Ectodermal cell (in vitro differentiated cells): ENCODE results near the gene PTX4.

Experiments used
- H3K27ac ChIP-seq: 2 replicates; pipeline ENCODE4 v1.7.0; 2013; ENCODE audit warnings: mild to moderate bottlenecking, low read depth, low read length; ENCODE audit not compliant: insufficient read depth, poor library complexity, severe bottlenecking
- H3K27me3 ChIP-seq: 2 replicates; pipeline ENCODE4 v1.7.0; 2013; ENCODE audit warnings: mild to moderate bottlenecking, low read length; ENCODE audit not compliant: insufficient read depth, control insufficient read depth, poor library complexity, severe bottlenecking
- H3K36me3 ChIP-seq: one replicate; pipeline ENCODE4 v1.7.0; 2013; ENCODE audit warnings: low read length; ENCODE audit not compliant: control insufficient read depth, insufficient read depth
- H3K4me1 ChIP-seq: one replicate; pipeline ENCODE4 v1.7.0; 2013; ENCODE audit warnings: low read length; ENCODE audit not compliant: control insufficient read depth, insufficient read depth
- H3K4me3 ChIP-seq: 2 replicates; pipeline ENCODE4 v1.7.0; 2013; ENCODE audit warnings: low read depth, low read length, control low read depth; ENCODE audit not compliant: insufficient read depth
- H3K9me3 ChIP-seq: 2 replicates; pipeline ENCODE4 v1.7.0; 2013; ENCODE audit warnings: mild to moderate bottlenecking, low read length, moderate library complexity; ENCODE audit not compliant: control insufficient read depth
- WGBS, 2 experiments: methylation state at CpG; one replicate each; pipeline ENCODE4 v1.1.7; 2013; ENCODE audit warnings: missing lambda C conversion rate in 2 of 2; 5-methylcytosine and 5-hydroxymethylcytosine counted together

Gene PTX4

GRCh38 chr16:1459967-1460366 lies 28.8 kb downstream of the PTX4 start:
- H3K27ac ChIP-seq, result no peak overlapping the region
- H3K9me3 ChIP-seq, result no peaks in the 10 kb centered on the region
- no peaks in the 10 kb centered on the region for H3K27me3 ChIP-seq
- no peak overlapping the region for H3K4me3 ChIP-seq
- 93 to 96% methylated on average over 10 of the region's 10 CpGs for WGBS, 2 experiments
- H3K4me1 ChIP-seq, result no peaks in the 10 kb centered on the region
- peaks cover 4% of the 10 kb centered on the region for H3K36me3 ChIP-seq

- Histone ChIP-seq H3K27ac (no peak overlapping the region), H3K36me3 (peaks cover 7% of the 10 kb centered on the region), H3K4me3 (no peak overlapping the region), H3K9me3 (no peaks in the 10 kb centered on the region), H3K27me3 (no peaks in the 10 kb centered on the region), H3K4me1 (no peaks in the 10 kb centered on the region)
- 91% methylated on average over 14 of the region's 14 CpGs for WGBS, 2 experiments
Measured at GRCh38 chr16:1458977-1459341, 29.8 kb downstream of the PTX4 start.

GRCh38 chr16:1458336-1458976 lies 30.3 kb downstream of the PTX4 start:
- no peak overlapping the region for H3K27ac ChIP-seq
- H3K4me1 ChIP-seq, result no peaks in the 10 kb centered on the region
- H3K36me3 ChIP-seq, result peaks cover 7% of the 10 kb centered on the region
- 94 to 96% methylated on average over 26 of the region's 26 CpGs for WGBS, 2 experiments
- H3K9me3 ChIP-seq, result no peaks in the 10 kb centered on the region
- no peak overlapping the region for H3K4me3 ChIP-seq
- H3K27me3 ChIP-seq, result no peaks in the 10 kb centered on the region

- Histone ChIP-seq H3K36me3 (peaks cover 7% of the 10 kb centered on the region), H3K27me3 (no peaks in the 10 kb centered on the region), H3K4me3 (no peak overlapping the region), H3K27ac (no peak overlapping the region), H3K9me3 (no peaks in the 10 kb centered on the region), H3K4me1 (no peaks in the 10 kb centered on the region)
- 95 to 96% methylated on average over 42 of the region's 42 CpGs for WGBS, 2 experiments
Measured at GRCh38 chr16:1457489-1458245, 31.1 kb downstream of the PTX4 start.

GRCh38 chr16:1456951-1457350 lies 31.8 kb downstream of the PTX4 start:
- Histone ChIP-seq H3K4me3 (no peak overlapping the region), H3K27me3 (no peaks in the 10 kb centered on the region), H3K36me3 (peaks cover 7% of the 10 kb centered on the region), H3K4me1 (no peaks in the 10 kb centered on the region), H3K27ac (no peak overlapping the region), H3K9me3 (no peaks in the 10 kb centered on the region)
- WGBS, 2 experiments, result 96% methylated on average over 16 of the region's 16 CpGs

GRCh38 chr16:1455190-1456171 lies 33.3 kb downstream of the PTX4 start:
- 90 to 91% methylated on average over 41 of the region's 41 CpGs for WGBS, 2 experiments
- H3K27ac ChIP-seq, result no peak overlapping the region
- H3K36me3 ChIP-seq, result peaks cover 14% of the 10 kb centered on the region
- no peaks in the 10 kb centered on the region for H3K9me3 ChIP-seq
- H3K27me3 ChIP-seq, result no peaks in the 10 kb centered on the region
- H3K4me3 ChIP-seq, result no peak overlapping the region
- no peaks in the 10 kb centered on the region for H3K4me1 ChIP-seq

GRCh38 chr16:1454561-1454960 lies 34.2 kb downstream of the PTX4 start:
- WGBS, 2 experiments, result 93 to 94% methylated on average over 17 of the region's 17 CpGs
- H3K4me3 ChIP-seq, result no peak overlapping the region
- H3K27me3 ChIP-seq, result no peaks in the 10 kb centered on the region
- no peak overlapping the region for H3K27ac ChIP-seq
- H3K4me1 ChIP-seq, result no peaks in the 10 kb centered on the region
- H3K9me3 ChIP-seq, result no peaks in the 10 kb centered on the region
- H3K36me3 ChIP-seq, result peaks cover 16% of the 10 kb centered on the region

GRCh38 chr16:1453316-1453715 lies 35.4 kb downstream of the PTX4 start:
- Histone ChIP-seq H3K27me3 (no peaks in the 10 kb centered on the region), H3K9me3 (no peaks in the 10 kb centered on the region), H3K4me3 (no peak overlapping the region), H3K27ac (no peak overlapping the region), H3K4me1 (no peaks in the 10 kb centered on the region), H3K36me3 (peaks cover 16% of the 10 kb centered on the region)
- WGBS, 2 experiments, result 94 to 96% methylated on average over 19 of the region's 19 CpGs

GRCh38 chr16:1452530-1452929 lies 36.2 kb downstream of the PTX4 start:
- Histone ChIP-seq H3K4me1 (no peaks in the 10 kb centered on the region), H3K9me3 (no peaks in the 10 kb centered on the region), H3K36me3 (peaks cover 16% of the 10 kb centered on the region), H3K27ac (no peak overlapping the region), H3K4me3 (no peak overlapping the region), H3K27me3 (no peaks in the 10 kb centered on the region)
- WGBS, 2 experiments, result 94% methylated on average over 20 of the region's 20 CpGs
